AG04449 (cell line): ENCODE data around the gene SUSD1.

Experiments used
- CTCF ChIA-PET: fragments of 350-600 bp; formaldehyde crosslinking; extraction: SDS; loops from one replicate; lab custom pipeline; 2021; ENCODE audit warnings: antibody characterized with exemption; lab: Yijun Ruan, JAX
- POLR2A ChIA-PET: fragments of 400-600, 350-600 bp; formaldehyde crosslinking; extraction: SDS; loops from one replicate; lab custom pipeline; 2020; ENCODE audit warnings: antibody characterized with exemption, inconsistent platforms; lab: Yijun Ruan, JAX
- DNase-seq: peaks from one replicate; pipeline ENCODE4 v3.0.0-alpha.2; 2010; ENCODE audit warnings: low read depth, low spot score
- H3K4me3 ChIP-seq: 2 replicates; pipeline ENCODE4 v1.5.1; 2011; ENCODE audit warnings: low read depth, mild to moderate bottlenecking, control low read depth, low read length
- TF ChIP-seq, protein P1 (sequence below): IDR thresholded peaks from one replicate; pipeline ENCODE4 v1.5.1; 2011; ENCODE audit warnings: mild to moderate bottlenecking, moderate library complexity, low read length, control low read depth, inconsistent platforms; ENCODE audit not compliant: insufficient read depth; ENCODE audit errors: missing control alignments

The SUSD1 gene

GRCh38 chr9:112051812-112052211, 123.3 kb downstream of the SUSD1 start:
- ChIA-PET CTCF (interaction anchor here (2.4 to 6.9 kb wide), 4 partner anchors 10 to 93 kb away, joined by 8 to 29 read pairs (median 10); no protein-coding TSS in a partner anchor), POLR2A (interaction anchor here (2.5 kb wide), 1 partner anchor 10 kb away, joined by 30 read pairs; no protein-coding TSS in a partner anchor)
- TF ChIP-seq, protein P1, sequence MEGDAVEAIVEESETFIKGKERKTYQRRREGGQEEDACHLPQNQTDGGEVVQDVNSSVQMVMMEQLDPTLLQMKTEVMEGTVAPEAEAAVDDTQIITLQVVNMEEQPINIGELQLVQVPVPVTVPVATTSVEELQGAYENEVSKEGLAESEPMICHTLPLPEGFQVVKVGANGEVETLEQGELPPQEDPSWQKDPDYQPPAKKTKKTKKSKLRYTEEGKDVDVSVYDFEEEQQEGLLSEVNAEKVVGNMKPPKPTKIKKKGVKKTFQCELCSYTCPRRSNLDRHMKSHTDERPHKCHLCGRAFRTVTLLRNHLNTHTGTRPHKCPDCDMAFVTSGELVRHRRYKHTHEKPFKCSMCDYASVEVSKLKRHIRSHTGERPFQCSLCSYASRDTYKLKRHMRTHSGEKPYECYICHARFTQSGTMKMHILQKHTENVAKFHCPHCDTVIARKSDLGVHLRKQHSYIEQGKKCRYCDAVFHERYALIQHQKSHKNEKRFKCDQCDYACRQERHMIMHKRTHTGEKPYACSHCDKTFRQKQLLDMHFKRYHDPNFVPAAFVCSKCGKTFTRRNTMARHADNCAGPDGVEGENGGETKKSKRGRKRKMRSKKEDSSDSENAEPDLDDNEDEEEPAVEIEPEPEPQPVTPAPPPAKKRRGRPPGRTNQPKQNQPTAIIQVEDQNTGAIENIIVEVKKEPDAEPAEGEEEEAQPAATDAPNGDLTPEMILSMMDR, result no peak
- H3K4me3 ChIP-seq, result no peak overlapping the region
- no peak for DNase-seq

DNA sequence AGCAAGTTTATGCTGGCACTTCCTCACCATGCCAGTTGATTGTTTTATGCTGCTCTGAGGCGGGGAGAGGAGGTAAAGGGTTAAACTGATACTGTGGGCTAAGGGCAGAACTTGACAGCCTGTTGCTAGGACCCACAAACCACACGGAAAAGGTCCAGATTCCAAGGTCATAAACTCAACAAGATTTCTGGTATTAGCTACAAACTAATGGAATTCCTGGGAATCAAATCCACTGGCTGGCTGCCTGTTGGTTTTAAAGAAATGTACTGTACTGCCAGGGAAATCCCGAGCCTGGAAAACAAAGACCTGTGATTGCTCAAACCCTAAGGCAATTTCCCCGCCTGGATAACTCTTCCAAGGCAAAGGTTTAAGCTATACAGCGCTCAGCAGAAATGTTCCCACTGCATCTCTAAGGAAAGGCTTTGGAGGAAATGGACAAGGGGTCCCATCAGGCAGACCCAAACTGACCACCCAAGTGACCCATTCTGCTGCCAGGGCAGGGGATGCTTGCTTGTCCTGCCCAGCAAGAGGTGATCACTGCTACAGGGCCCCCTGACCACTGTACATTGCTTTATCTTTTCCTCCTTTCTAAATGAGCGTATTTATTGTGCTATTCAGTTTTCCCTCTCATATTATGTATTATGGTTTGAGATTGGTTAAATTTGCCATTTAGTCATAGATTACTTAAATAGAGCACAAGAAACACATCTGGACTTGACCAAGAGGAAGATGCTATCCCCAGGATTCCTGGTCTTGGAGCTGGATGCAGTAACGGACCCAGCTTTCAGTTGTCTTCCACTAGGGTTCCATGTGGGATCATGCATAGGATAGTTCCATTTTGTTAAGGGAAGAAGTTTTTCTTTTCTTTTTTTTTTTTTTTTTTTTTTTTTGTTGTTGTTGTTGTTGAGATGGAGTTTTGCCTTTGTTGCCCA, 124.3 kb downstream of the SUSD1 start:
- CTCF ChIA-PET, result interaction anchor here (1.5 to 6.9 kb wide), 6 partner anchors 11 to 291 kb away, joined by 3 to 29 read pairs (median 8); no protein-coding TSS in a partner anchor
- H3K4me3 ChIP-seq, result no peak overlapping the region
- DNase-seq, result peak; percentile 93
- POLR2A ChIA-PET, result interaction anchor here (0.8 to 2.5 kb wide), 7 partner anchors 9 to 154 kb away, joined by 3 to 30 read pairs (median 5); partner anchors contain the start of gene UGCG
- TF ChIP-seq, protein P1, result no peak

DNA sequence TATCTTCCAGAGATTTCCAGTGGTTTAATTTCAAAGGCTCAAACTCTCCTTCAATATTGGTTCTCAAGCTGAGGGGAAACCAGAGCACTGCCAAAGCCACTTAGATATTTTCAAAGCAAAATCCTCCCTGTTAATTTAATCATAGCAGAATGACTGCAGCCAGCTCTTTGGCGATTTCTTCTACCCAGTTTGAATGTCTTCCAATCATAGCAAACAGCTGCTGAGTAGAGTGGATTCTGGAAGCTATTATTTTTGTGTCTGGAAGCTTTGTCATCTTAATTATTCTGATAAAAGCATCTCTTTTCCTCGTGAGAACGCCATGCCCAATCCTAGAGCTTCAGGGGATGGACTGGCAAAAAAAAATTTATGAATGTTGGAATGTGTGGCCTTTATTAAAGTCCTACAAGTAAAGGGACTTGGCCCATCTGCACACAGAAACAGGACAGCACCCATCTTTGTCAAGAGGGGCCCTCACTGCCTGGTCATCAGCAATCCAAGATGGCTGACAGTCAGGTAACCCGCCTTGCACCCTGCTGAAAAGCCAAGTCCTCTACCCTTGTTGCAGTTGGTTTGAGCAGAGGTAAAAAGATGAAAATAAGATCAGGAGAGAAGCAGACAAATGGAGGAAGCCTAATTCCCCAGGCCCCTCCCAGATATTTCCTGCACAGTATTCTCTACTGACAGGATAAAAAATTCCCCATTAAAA, 125.1 kb downstream of the SUSD1 start:
- DNase-seq, result no peak
- H3K4me3 ChIP-seq, result no peak overlapping the region
- POLR2A ChIA-PET, result interaction anchor here (0.8 to 2.5 kb wide), 12 partner anchors 8 to 153 kb away, joined by 3 to 30 read pairs (median 5); partner anchors contain the start of gene UGCG
- TF ChIP-seq, protein P1, result no peak
- CTCF ChIA-PET, result interaction anchor here (1.2 to 6.9 kb wide), 5 partner anchors 16 to 290 kb away, joined by 3 to 29 read pairs (median 4); no protein-coding TSS in a partner anchor

- ChIA-PET POLR2A (interaction anchor here (0.6 to 2.5 kb wide), 12 partner anchors 7 to 99 kb away, joined by 3 to 30 read pairs (median 5); no protein-coding TSS in a partner anchor), CTCF (interaction anchor here (1.2 to 6.9 kb wide), 4 partner anchors 11 to 289 kb away, joined by 4 to 29 read pairs (median 4); no protein-coding TSS in a partner anchor)
- DNase-seq, result peak; percentile 83
- TF ChIP-seq, protein P1, result no peak
- no peak overlapping the region for H3K4me3 ChIP-seq
These were observed 126.0 kb downstream of the SUSD1 start for GRCh38 chr9:112048924-112049691.

- no peak for DNase-seq
- no peak overlapping the region for H3K4me3 ChIP-seq
- CTCF ChIA-PET, result interaction anchor here (0.7 to 1.9 kb wide), 5 partner anchors 9 to 288 kb away, joined by 3 to 5 read pairs (median 4); no protein-coding TSS in a partner anchor
- POLR2A ChIA-PET, result no interaction called here
- TF ChIP-seq, protein P1, result no peak
These were observed 127.5 kb downstream of the SUSD1 start for GRCh38 chr9:112047538-112048066.
